ENCODE results near the gene ARHGEF26. TPM values are rescaled to one million over a fixed set of nuclear protein-coding genes. Genes with fewer than 3 reads are reported as not detected.
"Not testable (repeated sequence)": the region's sequence is repeated elsewhere in the genome, so short reads cannot be mapped to it uniquely, and the experiment has no call there.

ARHGEF26 gene, protein sequence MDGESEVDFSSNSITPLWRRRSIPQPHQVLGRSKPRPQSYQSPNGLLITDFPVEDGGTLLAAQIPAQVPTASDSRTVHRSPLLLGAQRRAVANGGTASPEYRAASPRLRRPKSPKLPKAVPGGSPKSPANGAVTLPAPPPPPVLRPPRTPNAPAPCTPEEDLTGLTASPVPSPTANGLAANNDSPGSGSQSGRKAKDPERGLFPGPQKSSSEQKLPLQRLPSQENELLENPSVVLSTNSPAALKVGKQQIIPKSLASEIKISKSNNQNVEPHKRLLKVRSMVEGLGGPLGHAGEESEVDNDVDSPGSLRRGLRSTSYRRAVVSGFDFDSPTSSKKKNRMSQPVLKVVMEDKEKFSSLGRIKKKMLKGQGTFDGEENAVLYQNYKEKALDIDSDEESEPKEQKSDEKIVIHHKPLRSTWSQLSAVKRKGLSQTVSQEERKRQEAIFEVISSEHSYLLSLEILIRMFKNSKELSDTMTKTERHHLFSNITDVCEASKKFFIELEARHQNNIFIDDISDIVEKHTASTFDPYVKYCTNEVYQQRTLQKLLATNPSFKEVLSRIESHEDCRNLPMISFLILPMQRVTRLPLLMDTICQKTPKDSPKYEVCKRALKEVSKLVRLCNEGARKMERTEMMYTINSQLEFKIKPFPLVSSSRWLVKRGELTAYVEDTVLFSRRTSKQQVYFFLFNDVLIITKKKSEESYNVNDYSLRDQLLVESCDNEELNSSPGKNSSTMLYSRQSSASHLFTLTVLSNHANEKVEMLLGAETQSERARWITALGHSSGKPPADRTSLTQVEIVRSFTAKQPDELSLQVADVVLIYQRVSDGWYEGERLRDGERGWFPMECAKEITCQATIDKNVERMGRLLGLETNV
- total RNA-seq = 1.4 TPM
- long read RNA-seq, partial matches to known transcripts = 0 of 1 reads
- long read RNA-seq, other reads (novel, unspliced or antisense) = 1 of 1 reads

GRCh38 chr3:154120961-154121700, at the start of gene ARHGEF26:
TSS of gene ARHGEF26 (plus strand) at chr3:154121390. CDS start at chr3:154121993, 603 bp downstream.
- ATAC-seq (peak; percentile 97), DNase-seq (peak; percentile 87)
- intact Hi-C loops (cut with micrococcal nuclease) = loop anchor here (10.0 kb wide), 1 partner anchor 134 kb away; no protein-coding TSS in a partner anchor

GRCh38 chr3:154074966-154075365, 46.2 kb upstream of the ARHGEF26 start:
- intact Hi-C loops (cut with micrococcal nuclease) = no loop called here
- ATAC-seq (no peak), DNase-seq (no peak)

- DNase-seq = no peak
- no peak for ATAC-seq
- intact Hi-C loops (cut with micrococcal nuclease) = no loop called here
Observed at GRCh38 chr3:154078672-154079071, 42.5 kb upstream of the ARHGEF26 start.

DNA sequence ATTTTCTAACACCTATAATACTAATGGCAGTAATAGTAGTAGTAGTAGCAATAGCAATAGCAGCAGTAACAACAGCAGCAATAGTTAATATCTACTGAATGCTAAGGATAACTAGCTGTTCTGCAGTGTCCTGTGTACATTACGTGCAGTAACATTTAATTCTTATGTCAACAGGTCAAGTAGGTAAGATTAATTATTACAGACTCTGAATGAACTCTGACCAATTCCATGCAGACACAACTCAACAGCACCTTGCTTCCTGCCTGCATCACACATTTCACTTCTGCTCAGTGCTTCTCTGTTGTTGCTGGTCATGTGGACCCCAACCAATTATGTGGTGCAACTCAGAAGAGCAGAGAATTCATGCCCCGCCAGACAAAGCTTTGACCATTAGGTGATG, 39.9 kb upstream of the ARHGEF26 start:
- no peak for ATAC-seq
- intact Hi-C loops (cut with micrococcal nuclease) = no loop called here

GRCh38 chr3:154085071-154085470, 36.1 kb upstream of the ARHGEF26 start:
- DNase-seq (no peak), ATAC-seq (no peak)
- intact Hi-C loops (cut with micrococcal nuclease) = no loop called here

More for the DNA sequence above, 39.9 kb upstream of the ARHGEF26 start:
- no peak for DNase-seq

DNA sequence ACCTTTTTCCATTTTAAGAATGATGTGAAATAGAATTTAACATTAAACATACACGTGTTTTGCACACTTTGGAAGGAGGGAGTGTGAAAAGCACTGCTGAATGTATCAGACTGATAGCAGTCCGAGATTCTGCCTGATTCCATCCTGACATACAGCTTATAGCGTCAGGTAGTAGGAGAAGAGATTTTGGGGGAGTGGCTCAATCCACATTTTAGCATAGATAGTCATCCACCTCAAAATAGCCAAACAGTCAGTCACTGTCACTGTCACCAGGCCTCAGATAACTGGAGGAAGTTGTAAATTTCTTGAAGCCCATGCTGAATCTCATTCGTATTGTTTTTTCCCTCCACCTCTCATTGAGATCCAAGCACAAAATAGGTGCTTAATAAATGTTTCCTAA, 35.4 kb upstream of the ARHGEF26 start:
- no peak for DNase-seq
- no peak for ATAC-seq
- intact Hi-C loops (cut with micrococcal nuclease) = no loop called here

GRCh38 chr3:154086286-154086685, 34.9 kb upstream of the ARHGEF26 start:
- ATAC-seq = no peak
- intact Hi-C loops (cut with micrococcal nuclease) = no loop called here

DNA sequence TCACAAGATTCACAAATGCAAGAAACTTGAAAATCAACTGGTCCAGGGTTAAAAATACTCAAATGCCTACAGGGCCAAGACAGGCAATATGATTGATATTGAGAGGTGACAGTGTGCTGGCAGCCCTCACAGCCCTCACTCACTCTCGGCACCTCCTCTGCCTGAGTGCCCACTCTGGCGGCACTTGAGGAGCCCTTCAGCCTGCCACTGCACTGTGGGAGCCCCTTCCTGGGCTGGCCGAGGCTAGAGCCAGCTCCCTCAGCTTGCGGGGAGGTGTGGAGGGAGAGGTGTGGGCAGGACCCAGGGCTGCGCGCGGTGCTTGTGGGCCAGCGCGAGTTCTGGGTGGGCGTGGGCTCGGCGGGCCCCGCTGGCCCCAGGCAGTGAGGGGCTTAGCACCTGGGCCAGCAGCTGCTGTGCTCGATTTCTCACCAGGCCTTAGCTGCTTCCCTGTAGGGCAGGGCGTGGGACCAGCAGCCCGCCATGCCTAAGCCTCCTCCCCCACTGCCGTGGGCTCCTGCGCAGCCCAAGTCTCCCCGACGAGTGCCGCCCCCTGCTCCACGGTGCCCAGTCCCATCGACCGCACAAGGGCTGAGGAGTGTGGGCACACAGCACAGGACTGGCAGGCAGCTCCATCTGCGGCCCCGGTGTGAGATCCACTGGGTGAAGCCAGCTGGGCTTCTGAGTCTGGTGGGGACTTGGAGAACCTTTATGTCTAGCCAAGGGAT, 33.3 kb upstream of the ARHGEF26 start:
- intact Hi-C loops (cut with micrococcal nuclease); ATAC-seq; DNase-seq: not testable (repeated sequence)

More at GRCh38 chr3:154086286-154086685, 34.9 kb upstream of the ARHGEF26 start:
- no peak for DNase-seq

DNA sequence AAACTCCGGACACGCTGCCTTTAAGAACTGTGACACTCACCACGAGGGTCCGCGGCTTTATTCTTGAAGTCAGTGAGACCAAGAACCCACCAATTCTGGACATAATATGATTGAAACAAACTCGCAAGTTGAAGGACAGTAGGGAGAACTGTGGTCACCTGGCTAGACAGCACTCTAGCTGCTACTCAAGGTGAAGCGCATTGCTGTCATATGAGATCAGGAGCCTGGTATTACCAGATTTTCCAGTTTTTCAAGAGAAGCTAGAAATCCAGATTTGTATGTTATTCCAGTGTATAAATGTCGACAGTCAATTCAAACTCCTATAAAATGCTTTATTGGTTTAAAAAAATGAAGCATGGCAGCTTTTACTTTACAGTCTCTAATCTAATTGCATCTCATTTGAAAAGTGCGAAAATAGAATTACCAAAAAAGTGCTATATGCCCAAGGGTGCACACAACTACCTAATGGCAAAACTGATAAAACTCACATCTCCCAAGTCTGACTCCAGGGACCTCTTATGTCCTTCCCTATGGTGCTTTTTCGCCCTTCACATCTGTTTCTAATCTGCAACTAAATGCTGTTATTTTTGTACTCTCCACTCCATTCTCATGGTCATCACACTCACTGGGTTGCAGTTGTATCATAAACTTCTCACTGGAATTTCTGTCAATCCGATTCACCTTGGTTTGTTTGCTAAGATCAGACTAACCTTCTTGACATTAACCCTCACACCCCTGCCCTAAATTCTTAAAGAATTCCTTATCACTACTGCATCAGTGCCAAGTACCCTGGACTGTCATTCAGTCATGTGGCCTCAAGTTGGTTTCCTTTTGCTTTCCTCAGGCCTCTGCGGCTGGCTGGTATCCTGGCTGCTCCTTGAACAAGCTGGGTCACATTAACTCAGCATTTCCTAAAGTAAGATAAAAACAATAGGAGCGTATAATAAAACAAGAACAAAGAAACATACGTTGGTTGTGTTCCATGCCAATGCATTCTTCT, 31.5 kb upstream of the ARHGEF26 start:
- intact Hi-C loops (cut with micrococcal nuclease) = no loop called here
- ATAC-seq = no peak
- DNase-seq = no peak

- intact Hi-C loops (cut with micrococcal nuclease) = loop anchor here (2.0 kb wide), 1 partner anchor 159 kb away; no protein-coding TSS in a partner anchor
- no peak for DNase-seq
- no peak for ATAC-seq
Observed at GRCh38 chr3:154094051-154094450, 27.1 kb upstream of the ARHGEF26 start.

DNA sequence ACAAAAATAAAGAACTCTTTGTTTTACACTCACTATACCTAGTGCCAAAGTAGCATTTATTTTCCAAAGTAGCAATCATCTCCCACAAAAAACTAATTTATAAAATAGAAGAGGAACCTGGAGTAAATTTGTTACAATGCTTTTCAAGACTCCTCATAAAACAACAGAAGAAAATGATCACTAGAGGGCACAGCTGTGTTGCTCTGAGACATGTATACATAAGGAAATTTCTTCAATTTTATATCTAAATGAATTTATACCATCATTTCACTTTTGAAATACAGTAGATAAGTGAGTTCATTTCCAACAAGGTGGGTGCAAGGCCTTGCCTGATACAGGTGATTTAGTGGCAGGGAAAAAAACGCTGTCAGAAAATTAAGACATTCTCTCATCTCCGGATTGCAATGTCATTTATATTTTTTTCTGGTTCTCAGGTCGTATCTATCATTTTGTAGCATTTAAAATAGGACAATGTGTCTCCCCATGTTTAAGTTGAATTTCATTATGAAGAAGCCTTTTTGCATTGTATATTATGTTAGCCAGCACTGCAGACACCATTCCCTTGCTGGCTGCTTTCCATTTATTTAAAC, 25.3 kb upstream of the ARHGEF26 start:
- no peak for DNase-seq
- intact Hi-C loops (cut with micrococcal nuclease) = loop anchor here (2.0 kb wide), 1 partner anchor 157 kb away; no protein-coding TSS in a partner anchor
- ATAC-seq = no peak

DNA sequence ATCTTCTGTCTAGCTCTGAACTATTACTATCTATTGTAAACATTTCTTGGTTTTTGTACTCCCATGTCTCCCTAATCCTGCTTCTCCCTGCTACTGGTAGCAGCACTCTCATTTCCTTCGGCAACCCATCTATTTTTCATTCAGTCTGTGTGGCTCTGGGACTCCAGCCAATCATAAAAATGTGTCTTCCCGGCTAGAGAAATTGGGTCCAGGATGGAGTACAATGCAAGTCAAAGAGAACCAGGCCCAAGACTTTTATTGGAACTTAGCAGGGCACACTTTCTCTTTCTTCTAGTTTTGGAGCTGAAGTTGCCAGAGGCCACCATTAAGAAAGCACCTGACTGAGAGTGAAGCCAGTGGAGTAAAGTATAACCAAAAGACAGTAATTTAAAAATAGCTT, 22.8 kb upstream of the ARHGEF26 start:
- intact Hi-C loops (cut with micrococcal nuclease) = no loop called here
- DNase-seq (no peak), ATAC-seq (no peak)

DNA sequence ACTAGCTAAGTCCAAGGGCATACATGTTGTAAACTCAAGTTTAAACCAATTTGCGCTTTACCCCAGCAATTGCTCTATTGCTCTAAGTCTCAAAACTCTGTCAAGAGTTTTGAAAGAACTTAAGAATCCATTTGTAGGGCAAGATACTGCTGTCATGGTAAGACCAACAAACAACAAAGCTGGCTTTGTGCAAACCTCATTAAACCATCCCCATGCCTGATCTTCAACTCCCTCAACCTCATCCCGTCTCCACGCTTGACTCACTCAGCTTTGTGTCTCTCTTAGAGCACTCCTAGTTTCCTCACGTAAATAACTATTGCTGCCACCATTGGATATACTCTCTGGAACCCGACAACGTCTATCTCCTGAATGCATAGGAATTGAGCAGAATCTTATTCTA, 20.6 kb upstream of the ARHGEF26 start:
- no peak for DNase-seq
- no peak for ATAC-seq
- intact Hi-C loops (cut with micrococcal nuclease) = no loop called here

GRCh38 chr3:154101250-154101649, 19.9 kb upstream of the ARHGEF26 start:
- intact Hi-C loops (cut with micrococcal nuclease) = no loop called here
- no peak for ATAC-seq
- DNase-seq = no peak

- intact Hi-C loops (cut with micrococcal nuclease) = no loop called here
- ATAC-seq (no peak), DNase-seq (no peak)
Observed at GRCh38 chr3:154102225-154102624, 19.0 kb upstream of the ARHGEF26 start.

- ATAC-seq (no peak), DNase-seq (no peak)
- intact Hi-C loops (cut with micrococcal nuclease) = no loop called here
Observed at GRCh38 chr3:154105218-154105975, 15.8 kb upstream of the ARHGEF26 start.

Measured in left ventricle myocardium superior (tissue), 1 donor.